SKM-1 treated with dmso at 0.1 percent for 144 hours (cell line): Measurements from ENCODE around the gene NKD1.

Source experiments
- DNase-seq: peaks from one replicate; lab custom pipeline; 2025; ENCODE audit not compliant: unreplicated experiment; lab: John Stamatoyannopoulos, UW

Gene NKD1

DNA sequence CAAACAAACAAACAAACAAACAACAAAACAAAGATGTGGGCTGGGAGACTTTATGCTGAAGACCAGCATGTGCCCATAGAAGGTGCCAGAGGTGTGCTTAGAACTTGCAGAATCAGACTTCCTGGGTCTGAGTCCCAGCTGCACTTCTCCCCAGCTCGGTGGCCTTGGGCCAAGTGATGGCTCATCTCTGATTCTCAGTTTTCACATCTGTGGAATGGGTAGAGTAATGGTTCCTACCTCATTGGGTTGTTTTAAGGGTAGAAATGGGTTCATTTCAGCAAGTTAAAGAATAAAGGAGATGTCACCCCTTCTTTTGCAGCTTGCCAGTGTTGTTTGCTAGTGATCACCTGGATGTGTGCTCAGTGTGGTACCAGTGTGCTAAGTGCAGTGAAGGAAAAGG is 10.7 kb downstream of the NKD1 start:
- no peak for DNase-seq

DNA sequence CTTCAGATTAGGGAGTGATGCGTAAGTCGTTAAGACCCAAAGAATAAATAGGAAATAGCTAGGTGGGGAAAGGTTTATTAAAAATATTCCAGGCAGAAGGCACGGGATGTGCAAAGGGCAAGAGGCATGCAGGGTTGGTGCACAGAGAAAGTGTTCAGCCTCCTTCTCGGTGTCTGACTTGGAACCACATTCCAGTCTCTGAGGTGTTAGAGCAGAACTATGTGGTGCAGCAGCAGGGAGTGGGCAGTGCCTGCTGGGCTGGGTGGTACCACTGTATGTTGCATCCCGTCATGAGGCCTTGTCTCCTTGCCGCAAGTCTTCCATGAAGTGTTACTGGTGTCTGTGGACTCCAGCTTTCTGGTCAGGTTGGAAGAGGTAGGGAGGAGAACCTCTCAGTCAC is 11.1 kb downstream of the NKD1 start:
- no peak for DNase-seq

DNA sequence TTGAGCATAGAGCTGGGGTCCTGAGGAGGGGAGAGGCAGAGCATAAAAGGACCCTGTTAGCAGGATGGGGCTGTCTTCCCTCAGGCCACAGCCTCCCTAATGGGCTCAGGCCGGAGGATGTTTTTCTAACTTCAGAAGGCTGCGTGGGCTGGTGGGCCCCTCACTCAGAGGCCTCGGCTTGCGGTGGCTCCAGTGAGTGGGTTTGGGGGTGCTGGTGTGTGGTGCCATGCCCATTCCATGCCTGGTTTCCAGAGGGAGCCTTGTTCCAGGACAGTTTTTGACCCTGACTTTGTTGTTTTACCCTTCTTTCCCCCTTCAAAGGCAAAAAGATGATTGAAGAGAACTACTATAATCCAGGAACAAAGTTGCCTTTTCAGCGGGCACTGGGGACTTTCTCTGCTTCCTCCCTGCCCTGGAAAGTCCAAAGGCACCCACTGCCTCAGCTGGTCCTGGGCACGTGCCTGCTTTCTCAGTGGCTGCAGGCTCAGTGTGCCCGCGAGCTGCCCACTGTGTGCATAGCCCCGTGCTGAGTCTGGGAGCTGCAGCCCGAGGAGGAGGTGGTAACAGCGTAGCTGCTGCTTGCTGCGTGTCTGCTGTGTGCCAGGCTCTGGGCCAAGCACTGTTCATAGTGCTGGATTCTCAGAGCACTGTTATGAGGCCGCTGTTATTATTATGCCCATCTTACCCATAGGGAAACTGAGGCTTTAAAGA is 11.8 kb downstream of the NKD1 start:
- DNase-seq = no peak

DNA sequence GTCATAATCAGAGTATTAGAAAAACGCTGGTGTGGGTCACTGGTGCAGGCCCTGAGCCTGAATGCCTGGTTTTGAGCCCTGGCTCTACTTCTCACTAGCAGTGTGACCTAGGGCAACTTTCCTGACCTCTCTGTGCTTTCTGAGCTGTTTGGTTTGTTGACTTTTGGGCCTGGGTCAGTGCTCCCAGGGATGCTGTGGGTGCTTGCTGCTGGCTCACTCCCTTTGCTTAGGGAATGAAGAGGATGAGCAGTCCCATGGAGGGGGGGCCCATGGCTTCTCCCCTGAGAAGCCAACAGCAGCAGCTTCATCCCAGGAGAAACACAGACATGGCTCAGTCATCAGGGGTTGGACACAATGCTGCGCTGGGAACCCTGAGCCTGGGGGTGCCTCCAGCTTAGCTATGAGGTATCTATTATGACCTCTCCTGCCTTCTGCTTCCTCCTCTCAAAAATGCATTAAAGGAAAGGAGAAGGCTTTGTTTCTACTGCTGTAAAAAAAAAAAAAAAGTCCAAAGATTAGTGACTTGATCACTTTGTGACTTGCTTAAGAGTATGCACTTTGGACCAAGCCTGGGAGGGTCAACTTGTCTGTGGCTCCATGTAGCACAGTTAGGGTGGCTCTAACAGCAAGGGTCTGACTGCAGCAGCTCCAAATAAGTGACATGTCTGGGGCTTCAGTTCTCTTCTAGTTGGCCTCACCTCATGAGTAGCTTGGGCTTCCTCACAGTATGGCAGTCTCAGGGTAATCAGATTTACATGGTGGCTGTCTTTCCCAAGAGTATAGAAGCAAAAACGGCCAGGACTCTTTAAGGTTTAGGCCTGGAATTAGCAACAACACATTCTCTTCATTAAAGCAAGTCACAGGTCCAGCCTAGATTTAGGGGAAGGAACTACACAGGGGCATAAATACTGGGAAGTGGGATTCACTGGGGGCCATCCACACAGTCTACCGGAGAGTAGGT is 13.0 kb downstream of the NKD1 start:
- DNase-seq = no peak

DNA sequence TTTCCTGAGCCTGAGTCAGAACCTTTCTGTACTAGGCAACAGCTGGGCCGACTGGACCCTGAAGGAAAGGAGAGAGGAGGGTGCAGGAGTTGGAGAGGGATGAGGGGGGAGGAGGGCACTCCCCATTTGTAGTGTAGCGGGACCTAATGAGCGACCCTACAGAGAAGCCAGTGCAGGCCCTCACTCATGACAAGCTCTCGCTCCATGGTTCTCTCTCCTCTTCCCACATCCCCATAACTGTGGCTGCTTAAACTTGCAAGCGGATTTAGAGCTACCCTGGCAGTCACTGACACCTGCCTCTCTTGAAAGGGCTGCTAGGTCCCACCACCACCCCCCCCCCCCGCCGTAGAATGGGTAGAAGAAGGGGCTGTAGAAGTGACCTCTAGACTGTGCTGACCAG is 14.5 kb downstream of the NKD1 start:
- no peak for DNase-seq

DNA sequence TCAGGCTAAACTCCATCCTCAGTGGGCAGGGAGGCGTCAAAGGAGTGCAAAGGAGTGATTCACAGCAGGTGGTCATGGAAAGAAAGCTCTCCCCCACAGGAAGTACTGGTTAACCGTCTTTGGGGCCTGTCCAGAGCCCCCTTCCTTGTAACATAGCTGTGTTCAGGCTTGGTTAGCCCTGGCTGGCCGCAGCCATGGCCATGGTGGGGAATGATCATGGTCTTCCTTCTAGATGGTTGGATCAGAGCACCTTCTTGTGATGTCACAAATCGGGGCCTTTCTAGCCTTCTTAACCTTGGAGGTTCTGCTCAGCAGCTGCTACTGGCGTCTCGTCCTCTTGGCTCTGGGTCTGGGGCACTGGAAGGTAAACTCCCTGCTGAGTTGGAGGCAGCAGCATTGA is 15.8 kb downstream of the NKD1 start:
- no peak for DNase-seq

DNA sequence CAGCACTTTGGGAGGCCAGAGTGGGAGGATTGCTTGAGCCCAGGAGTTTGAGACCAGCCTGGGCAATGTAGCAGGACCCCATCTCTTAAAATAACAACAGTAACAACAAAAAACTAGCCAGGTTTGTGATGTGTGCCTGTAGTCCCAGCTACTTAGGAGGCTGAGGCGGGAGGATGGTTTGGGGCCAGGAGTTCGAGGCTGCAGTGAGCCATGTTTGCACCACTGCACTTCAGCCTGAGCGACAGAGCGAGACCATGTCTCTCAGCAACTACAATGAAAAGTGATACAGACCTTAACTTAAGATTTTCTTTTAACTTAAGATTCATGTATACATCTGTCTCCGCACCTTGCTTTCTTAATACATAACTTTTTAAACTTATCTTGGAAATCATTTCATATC is 17.2 kb downstream of the NKD1 start:
- no peak for DNase-seq

DNA sequence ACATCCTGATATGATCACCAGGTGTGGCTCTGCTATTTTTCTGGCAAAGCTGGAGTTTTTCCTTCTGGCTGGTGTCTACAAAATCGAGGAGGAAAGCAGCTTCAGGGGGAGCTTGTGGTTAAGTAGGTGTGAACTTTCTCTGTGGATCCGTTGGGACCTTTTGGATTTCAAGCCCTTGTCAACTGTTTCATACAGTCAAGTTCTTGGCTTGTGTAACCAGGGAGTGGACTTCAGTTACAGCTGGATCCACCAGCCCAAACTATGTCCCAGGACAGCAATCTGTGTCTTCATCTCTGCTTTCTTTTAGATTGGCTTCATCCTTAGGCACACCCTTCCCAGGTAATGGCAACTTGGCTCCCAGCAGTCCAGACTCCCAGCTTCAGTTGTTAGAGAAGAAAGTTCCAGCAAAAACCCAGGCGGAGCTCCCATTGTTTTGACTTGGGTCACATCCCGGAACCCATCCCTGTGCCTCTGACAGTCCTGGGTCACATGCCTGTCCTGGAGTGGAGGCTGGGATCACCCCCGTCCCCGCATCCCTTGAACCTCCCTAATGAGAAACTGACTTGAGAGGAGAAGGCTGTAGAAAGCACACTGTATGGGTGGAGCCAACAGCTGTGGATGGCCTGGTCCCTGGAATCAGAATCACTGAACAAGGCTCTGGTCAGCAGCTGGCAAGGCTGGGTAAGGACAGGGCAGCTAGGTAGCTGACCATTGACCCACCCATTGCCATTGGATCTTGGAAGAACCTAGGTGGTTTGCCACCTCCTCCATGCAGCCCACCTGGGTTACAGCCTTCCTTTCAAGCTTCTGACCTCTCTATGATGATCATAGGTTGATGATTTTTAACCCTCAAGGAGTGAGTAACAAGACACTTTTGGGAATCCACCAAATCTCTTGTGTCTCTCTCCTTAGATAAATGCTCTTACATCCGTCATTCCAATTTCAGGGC is 18.1 kb downstream of the NKD1 start:
- no peak for DNase-seq

DNA sequence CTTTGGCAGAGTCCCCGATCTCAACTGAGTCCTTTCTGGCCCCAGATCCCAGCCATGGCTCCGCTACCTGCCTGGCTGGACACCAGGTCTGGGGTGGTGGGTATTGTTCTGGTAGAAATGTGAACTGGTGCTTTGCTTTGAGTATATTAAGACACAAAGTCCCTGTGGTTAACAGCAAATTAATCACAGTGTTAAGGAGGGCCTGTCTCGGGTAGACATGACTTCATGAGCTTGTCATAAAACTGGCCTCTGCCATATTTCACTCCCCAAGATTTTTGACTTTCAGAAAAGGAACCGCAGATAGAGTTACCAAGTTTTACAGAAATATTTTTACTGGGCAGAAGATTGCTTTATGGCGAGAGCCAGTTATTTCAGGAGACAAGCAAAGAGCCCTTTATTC is 19.5 kb downstream of the NKD1 start:
- no peak for DNase-seq

DNA sequence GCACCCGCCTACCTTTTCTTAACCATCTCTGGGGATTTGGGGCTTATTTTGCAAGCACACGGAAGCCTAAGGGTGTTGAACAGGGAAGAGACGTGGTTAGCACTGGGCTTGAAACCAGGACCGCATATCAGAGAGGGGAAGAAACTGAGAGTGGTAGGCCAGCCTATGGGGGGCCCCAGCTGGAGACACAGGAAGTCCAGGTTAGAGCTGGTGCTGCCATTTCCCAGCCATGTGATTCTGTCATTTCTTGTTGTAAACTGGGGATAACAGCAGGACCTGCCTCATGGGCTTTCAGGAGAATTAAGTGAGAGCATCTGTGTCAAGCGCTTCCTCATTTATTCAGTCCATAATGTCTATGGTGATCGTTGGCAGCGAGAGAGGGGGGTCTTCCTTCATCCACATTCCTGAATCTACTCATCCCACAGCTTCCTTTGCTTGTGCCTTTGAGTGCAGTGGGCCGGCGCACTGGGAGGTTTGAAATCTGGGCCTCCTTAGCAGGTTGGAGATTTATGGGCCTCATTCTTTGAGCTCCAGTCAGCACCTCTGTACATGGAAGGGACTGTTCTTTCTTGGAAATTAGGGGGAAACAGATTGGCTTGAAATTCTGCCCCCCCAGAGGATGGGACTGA is 20.1 kb downstream of the NKD1 start:
- no peak for DNase-seq

DNA sequence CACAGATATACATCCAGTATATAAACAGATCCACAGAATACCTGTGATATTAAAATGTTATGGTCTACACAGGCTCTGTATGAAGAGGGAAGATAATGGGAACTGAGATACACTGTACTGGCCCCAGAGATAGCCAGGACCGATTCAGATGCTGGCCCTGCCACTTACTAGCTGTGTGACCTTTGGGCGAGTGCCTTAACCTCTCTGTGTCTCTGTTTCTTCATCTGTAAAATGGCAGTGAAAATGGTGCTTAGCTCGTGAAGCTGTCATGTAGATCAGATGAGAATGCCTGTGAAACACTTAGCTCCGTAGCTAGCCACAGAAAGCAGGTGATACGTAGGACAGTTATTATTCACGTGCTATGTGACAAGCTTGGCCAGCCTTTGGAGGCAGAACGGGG is 22.2 kb downstream of the NKD1 start:
- no peak for DNase-seq

DNA sequence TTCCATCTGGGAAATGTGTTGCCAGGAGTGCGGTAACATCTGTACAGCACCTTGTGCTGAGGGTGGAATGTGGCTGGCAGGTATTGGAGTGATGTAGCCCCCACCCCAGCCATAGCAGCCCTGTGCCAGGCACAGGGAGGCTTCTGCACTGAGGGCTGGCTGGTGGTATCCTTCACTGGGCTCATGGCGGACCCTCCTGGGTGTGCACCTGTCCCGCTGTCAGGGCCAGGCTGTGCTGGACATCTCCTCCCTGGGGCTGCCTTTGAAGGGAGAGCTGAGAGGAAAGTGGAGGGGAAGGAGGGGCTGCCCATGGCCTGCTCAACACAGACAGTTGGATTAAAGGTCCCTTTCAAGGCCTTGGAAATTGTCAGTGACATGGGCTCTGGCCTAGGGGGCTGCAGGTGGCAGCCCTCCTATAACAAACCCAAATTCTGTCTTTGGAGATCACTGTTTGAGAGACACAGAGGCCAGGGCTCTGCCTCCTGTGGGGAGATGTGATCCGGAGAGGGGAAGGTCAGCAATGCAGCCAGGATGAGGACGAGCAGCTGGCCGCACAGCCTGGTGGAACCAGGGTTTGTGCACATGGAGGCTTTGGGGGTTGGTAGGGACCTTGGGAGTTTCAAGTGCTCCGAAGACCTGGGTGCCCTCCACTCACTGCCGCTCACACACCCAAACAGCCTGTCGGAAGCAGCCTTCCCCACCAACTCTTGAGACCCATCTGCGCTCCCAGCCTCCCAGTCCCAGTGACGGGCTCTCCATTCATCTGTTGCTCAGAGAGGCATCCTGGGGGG is 22.8 kb downstream of the NKD1 start:
- no peak for DNase-seq

DNA sequence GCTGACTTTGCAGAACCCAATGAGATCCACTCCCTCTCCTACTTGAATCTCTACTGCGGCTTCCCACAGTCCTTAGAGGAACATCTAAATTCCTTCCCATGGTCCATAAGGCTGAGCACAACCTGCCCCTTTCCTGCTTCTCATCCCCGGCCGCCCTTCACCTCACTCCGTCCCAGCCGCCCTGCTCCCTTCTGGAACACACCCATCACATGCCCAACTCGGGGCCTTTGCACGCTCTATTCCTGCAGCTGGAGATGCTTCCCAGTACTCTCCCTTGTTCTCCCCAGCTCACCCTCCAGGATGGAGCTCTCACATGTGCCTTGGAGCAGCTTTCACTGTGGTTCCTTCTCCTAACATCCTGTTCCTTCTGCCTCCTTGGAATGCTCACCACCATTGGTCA is 23.6 kb downstream of the NKD1 start:
- no peak for DNase-seq

DNA sequence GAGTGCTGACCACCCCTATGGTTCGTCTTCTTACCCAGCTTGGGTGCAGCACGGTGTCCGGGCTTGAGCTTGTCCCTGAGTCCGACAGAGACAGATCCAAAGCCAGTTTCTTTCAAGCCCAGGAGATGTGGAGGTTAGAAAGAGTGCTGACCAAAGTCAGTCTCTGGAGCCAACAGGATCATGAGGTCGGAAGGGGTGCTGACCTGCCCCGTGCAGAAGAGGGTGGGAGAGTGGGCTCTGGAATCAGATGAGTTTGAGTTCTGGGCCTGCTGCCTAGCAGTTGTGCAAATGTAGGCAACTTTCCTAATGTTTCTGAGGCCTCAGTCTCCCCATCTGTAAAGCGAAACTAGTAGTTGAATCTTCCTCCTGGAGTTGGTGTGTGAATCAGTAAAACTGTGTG is 24.5 kb downstream of the NKD1 start:
- DNase-seq = no peak

DNA sequence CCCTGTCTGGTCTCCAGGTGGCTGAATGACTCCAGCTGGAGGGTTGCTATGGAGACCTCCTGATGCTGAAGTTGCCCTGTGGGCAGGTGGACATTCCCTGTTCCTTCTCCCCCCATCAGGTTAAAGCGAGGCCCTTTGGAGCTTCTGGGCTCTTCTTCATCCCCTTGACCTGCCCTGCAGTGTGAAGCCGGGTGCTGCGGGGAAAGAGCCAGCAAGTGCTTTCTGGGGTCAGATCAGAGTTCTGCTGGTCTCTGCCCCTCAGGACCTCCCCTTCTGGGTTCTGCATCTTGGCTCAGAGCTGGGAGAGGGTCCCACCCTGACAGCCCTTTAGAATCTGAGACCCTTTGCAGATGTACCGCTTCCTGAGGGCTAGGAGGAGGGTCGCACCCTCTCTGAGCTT is 25.1 kb downstream of the NKD1 start:
- no peak for DNase-seq

DNA sequence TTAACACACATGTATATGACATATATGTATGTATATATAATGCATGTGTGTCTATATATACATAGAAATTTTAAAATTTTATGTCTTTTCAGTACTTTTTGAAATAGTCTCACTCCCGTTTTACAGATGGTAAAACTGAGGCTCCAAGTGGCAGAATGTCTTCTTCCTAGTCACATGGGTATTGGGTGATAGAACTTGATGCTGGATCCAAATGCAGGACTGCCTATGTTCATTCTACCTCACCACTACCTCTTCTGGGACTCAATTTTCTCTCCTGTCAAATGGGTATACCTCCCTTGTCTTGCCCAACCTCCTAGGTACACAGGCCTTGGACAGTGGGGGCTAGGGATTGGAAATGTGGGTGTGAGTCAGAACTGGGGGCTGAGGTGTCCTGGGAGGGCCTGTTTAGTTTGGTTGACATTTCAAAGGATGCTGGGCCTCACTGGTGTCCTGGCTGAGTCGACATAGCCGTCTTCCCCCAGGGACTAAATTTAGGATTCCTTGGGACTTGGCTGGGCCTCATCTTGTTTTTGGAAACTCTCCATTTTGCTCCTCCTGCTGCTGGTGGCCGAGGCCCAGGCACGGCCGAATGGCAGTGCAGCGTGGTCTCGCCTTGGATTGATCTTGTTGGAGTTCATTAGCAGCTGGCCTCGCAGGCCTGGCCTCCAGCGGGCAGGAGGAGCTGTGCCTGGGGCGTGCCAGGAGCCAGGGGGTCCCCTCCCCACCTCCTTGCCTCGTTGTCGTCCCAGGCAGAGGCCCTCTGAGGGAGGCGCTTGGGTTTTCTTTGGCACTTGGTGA is 25.9 kb downstream of the NKD1 start:
- no peak for DNase-seq

DNA sequence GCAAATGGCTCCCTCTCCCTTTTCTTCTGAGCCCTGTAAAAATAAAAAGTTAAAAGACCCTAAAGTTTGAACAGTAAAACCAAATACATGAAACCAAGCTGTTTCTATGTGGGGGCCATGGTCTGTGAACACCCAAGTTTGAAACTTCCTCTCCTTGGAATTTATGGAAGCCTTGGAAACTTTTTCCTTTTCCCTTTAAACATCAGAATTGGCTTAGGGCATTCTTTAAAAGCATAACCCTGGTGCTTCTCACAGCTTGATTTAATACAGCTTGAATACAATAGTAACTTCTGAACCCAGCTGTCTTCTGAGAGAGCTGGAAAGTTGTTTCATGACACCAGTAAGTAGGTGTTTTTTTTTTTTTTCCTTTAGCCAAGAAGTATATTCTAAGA is 26.5 kb downstream of the NKD1 start:
- DNase-seq = no peak

DNA sequence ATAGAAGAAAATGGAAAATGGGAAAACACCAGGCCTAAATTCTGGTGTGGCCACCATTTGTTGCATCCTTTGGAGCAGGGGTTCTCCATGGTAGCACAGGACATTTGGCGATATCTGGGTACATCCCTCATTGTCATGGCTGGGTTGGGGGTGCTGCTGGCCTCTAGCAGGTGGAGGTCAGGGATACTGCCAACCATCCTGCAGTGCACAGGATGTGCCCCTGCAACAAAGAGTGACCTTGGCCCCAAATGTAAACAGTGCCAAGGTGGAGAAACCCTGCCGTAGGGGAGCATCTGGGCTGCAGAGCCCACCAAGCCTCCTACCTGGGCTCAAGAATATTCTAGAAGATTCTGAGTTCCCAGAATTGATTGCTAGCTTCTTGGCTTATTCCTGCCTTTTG is 27.5 kb downstream of the NKD1 start:
- no peak for DNase-seq

DNA sequence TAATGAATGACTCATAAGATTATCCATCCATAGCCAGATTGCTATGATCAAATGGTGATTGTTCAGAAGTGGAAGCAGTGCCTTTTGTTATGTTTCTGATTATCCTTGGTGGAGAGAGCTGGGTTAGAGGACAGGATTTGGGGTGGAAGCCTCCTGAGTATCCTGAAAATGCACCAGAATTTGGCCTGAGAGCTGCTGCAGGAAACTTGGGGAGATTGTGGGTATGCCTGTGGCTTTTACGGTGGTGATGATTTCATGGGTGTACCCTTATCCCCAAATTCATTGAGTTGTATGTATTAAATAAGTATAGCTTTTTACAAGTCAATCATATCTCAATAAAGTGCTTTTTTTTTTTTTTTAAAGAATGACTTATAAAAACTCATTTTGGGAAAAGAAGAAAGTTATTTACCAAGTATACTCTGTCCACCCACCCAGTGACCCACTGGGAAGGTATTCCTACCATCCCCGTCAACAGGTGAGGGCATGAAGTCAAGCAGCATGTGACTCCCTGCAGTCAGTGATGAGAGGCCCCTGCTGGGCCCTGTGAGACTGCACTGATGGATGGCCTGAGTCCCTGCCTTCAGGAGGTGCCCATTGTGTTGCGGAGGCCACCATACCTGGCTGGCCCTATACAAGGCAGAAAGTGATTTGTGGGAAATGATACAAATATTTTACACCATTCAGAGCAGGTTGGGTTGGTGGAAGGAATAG is 28.4 kb downstream of the NKD1 start:
- no peak for DNase-seq
